DMS153 treated with DMSO at 0.1 percent for 48 hours (cell line): Measurements from ENCODE around the gene HOXC12.

Experiments used
- DNase-seq: peaks from one replicate; lab custom pipeline; 2025; ENCODE audit not compliant: unreplicated experiment; lab: John Stamatoyannopoulos, UW

The HOXC12 gene

GRCh38 chr12:53995002-53995377 is 40.3 kb downstream of the HOXC12 start:
- DNase-seq = no peak

DNA sequence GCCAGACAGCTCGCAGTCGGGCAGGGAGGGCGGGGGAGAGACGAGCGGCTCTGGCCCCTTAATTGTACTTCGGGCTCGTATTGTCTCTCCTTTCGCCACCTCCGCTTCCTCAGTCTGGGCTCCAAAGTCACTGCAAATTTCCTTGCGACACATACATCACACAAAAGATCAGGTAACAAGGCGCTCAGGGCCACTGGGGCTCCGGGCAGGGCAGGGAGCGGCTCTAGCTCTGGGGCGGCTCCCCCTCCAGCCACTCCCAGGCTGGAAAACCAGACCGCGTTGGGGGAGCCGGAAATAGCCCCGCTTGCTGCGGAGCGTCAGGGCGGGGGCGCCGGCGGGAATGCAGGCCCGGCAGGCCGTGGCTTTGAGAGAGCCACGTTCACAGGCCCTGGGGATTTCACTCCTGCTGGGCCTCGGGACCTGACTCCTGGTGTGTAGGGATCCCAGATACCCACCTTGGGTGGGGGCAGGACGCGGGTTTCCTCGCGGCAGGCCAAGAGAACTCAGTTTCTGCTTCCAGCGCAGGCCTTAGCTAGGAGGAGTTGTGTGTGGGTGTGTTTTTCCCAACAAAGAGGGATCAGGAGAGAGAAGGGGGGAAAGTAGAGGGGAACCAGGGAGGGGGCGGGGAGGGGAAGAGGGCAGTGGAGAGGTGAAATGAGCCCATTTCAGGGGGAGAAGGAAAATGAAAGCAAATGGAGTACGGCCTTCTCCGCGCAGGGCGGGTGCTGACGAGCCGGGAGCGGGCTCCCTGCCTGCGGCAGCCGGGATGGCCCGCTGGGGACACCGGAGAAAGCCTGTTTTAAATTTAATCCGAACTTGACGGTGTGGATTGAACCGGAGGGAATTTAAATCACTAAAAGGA is 40.9 kb downstream of the HOXC12 start:
- no peak for DNase-seq

DNA sequence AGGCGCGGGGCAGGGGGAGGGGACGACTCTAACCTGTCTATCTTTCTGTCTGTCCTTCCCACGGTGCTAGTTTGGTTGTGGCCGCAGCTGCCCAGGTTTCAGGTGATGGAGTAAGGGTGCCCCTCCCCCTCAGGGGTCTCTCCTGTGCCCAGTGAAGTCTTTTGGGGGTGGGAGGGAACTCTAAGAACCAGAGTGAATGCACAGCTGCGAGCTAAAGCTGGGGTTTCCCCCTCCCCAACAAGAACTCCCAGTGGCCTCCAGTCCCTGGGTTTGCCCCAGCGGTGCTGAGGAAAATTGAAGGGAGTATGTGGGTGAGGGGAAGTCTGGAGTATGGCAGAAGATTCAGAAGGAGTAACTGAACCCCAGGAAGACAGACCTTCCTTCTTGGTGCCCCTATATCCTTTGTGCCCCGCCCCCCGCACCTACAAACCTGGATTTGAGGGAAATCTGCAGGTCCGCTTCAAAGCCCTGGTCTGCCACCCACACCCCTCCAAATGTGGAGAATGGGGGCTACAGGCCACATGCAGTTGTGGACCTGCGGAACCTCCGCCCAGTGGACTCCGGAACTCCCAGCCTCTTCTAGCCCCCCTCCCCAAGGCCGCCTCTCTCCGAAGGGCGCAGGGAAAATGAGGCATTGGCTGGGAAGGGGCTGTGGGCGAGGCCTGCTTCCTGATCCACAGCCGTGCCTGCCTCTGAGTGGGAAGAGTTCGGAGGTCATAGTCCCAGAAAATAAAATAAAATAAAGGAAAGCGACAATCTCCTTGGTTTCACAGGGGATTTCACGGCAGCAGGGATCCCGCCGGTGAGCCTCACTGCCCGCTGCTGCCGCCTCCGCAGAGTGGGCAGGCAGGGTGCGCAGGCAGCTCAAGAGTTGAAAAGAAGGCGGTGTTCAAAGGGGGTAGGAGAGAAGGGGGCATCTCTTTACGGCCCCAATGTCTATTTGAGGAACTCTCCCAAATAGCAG is 41.8 kb downstream of the HOXC12 start:
- no peak for DNase-seq

DNA sequence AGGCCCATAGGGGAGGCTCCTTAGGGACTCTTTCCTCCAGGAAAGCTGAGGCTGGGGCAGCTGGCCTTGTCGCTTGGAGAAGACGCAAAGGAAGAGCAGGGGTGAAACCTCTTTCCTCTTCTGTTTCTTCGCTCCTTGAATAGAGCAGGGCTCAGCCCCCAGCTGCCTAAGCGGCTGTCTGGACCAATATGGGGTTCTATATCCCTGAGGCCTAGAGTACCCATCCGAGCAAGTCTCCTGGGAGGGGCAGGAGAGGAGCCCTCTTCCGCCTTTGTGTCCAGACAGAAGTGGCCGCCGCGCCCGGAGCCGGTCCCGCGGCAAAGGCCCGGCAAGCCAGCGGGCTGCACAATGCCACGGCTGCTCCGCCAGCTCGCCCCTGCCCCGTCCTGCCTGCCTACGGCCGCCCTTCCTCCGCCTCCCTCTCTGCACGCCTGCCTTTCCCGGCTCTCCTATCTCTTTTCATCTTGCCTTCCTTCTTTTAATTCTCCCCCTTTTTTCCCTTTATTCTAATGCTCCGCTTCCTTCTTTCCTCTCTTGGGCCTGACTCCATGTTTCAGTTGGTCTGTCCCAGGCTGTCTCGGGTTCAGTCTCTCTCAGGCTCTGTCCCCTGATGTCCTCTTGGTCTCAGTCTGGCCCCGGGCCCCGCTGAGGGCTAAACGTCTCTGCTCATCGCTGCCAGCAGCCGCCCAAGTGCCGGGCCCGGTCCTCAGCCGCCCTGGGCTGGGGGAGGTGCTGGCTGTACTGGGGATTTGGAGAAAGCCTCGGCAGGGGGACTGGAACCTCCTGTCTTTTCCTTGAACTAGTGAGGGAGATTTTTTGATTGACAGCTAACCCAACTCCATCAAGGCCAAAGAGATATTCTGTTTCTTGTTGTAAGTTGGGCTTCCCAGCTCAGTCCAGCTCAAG is 42.8 kb downstream of the HOXC12 start:
- DNase-seq = no peak

GRCh38 chr12:53998110-53998899 is 43.6 kb downstream of the HOXC12 start:
- DNase-seq = no peak

- no peak for DNase-seq
Observed at GRCh38 chr12:53998900-53999236, 44.2 kb downstream of the HOXC12 start.

DNA sequence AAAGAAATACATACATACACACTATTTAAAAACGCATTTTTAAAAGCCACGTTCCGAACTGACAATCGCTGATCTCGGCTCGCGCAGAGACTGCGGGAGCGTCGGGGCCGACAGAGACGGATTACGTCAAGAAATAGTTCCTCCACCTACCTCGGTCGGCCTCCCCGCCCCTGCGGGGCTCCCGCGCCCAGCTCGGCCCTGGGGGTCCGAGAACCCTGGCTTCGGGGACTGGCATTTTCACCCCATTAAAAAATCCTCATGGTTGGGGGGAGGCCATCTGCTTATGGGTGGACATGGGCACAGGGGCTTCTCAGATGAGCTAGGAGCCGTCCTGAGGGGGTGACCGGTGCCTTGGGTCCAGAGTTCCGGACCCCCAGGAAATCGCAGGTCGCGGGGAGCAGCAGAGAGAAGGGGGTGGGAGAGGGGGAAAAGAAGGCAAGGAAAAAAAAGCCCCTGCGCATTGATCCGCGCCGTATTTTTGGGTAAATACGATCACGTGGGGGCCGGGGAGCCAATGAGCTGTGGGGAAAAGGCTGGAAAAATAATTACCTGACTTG is 44.9 kb downstream of the HOXC12 start:
- no peak for DNase-seq

- no peak for DNase-seq
Observed at GRCh38 chr12:54000116-54001114, 45.7 kb downstream of the HOXC12 start, which contains the start of gene HOXC9. TSS of gene HOXC9 (plus strand) at chr12:54000161. CDS start at chr12:54000189, 28 bp downstream.

GRCh38 chr12:54001283-54002187 is 46.8 kb downstream of the HOXC12 start:
- DNase-seq = no peak

- DNase-seq = no peak
Observed at GRCh38 chr12:54002278-54002914, 47.7 kb downstream of the HOXC12 start.

GRCh38 chr12:54002915-54003389 is 48.2 kb downstream of the HOXC12 start:
- no peak for DNase-seq

GRCh38 chr12:54003625-54004024 is 48.9 kb downstream of the HOXC12 start:
- DNase-seq = no peak

GRCh38 chr12:54004063-54004840 is 49.5 kb downstream of the HOXC12 start:
- no peak for DNase-seq

GRCh38 chr12:54004841-54005530 is 50.3 kb downstream of the HOXC12 start:
- DNase-seq = no peak

GRCh38 chr12:54005531-54005852 is 50.8 kb downstream of the HOXC12 start:
- no peak for DNase-seq
